IMR-90 (cell line): ENCODE data around the gene TAGLN3. TPM values are rescaled to one million over a fixed set of nuclear protein-coding genes. Genes with fewer than 3 reads are reported as not detected.

Source experiments
- ATAC-seq: fragments of 200-7000 bp; cut with Tn5 transposase; 2 replicates; pipeline ENCODE4 v1.9.1; 2020; ENCODE audit warnings: low read depth, mild to moderate bottlenecking, moderate library complexity
- BruUV-seq: library from RNA; stranded (reverse); fragments of 400-500 nt; replicated peaks from 2 replicates; lab custom pipeline; 2021; lab: Mats Ljungman, UMichigan
- CTCF ChIA-PET: fragments of 300-600 bp; formaldehyde crosslinking; extraction: SDS; loops from one replicate; lab custom pipeline; 2021; ENCODE audit warnings: antibody characterized with exemption; lab: Yijun Ruan, JAX
- POLR2A ChIA-PET: fragments of 300-600 bp; sonication (Branson Sonifier 250); formaldehyde crosslinking; loops from one replicate; lab custom pipeline; 2022; ENCODE audit warnings: antibody characterized with exemption; ENCODE audit not compliant: unreplicated experiment; lab: Charles Lee
- DNase-seq: peaks from one replicate; pipeline ENCODE4 v3.0.0; 2013
- H2AFZ ChIP-seq: replicated peaks from 2 replicates; pipeline ENCODE3; 2013; ENCODE audit warnings: low read length, mild to moderate bottlenecking; ENCODE audit not compliant: poor library complexity
- H2AK5ac ChIP-seq: 2 replicates; pipeline ENCODE4 v1.6.1; 2013; ENCODE audit warnings: low read depth, low read length, inconsistent platforms
- H2AK9ac ChIP-seq: replicated peaks from 2 replicates; pipeline ENCODE3; 2013; ENCODE audit warnings: mild to moderate bottlenecking, low read depth, low read length, moderate library complexity; ENCODE audit not compliant: poor library complexity
- H2BK120ac ChIP-seq: 2 replicates; pipeline ENCODE4 v1.6.1; 2013; ENCODE audit warnings: low read depth, low read length, inconsistent platforms
- H2BK15ac ChIP-seq: 3 replicates; pipeline ENCODE4 v1.6.1; 2013; ENCODE audit warnings: low read depth, low read length, inconsistent platforms
- H2BK20ac ChIP-seq: 2 replicates; pipeline ENCODE4 v1.6.1; 2013; ENCODE audit warnings: low read depth, mild to moderate bottlenecking, inconsistent platforms, low read length, moderate library complexity
- H2BK5ac ChIP-seq: 2 replicates; pipeline ENCODE4 v1.6.1; 2013; ENCODE audit warnings: mild to moderate bottlenecking, low read depth, low read length, inconsistent platforms; ENCODE audit not compliant: poor library complexity, severe bottlenecking
- H3K14ac ChIP-seq: replicated peaks from 2 replicates; pipeline ENCODE4 v1.6.1; 2013; ENCODE audit warnings: low read depth, low read length, inconsistent platforms
- H3K18ac ChIP-seq: 2 replicates; pipeline ENCODE4 v1.6.1; 2013; ENCODE audit warnings: low read depth, low read length, control low read depth
- H3K23ac ChIP-seq: 2 replicates; pipeline ENCODE4 v1.6.1; 2013; ENCODE audit warnings: low read depth, low read length, inconsistent platforms
- H3K27ac ChIP-seq: 2 replicates; pipeline ENCODE4 v1.5.1; 2013; ENCODE audit warnings: mild to moderate bottlenecking, control low read depth, low read length; ENCODE audit not compliant: insufficient read depth
- H3K27me3 ChIP-seq: 2 replicates; pipeline ENCODE4 v1.6.1; 2013; ENCODE audit warnings: low read length; ENCODE audit not compliant: control insufficient read depth, insufficient read depth
- H3K36me3 ChIP-seq: 2 replicates; pipeline ENCODE4 v1.6.1; 2013; ENCODE audit warnings: low read length, mixed read lengths; ENCODE audit not compliant: control insufficient read depth, insufficient read depth
- H3K4ac ChIP-seq: 2 replicates; pipeline ENCODE4 v1.6.1; 2013; ENCODE audit warnings: low read depth, low read length, inconsistent platforms
- H3K4me1 ChIP-seq: 2 replicates; pipeline ENCODE4 v1.6.1; 2013; ENCODE audit warnings: low read length, mixed read lengths; ENCODE audit not compliant: control insufficient read depth, insufficient read depth
- H3K4me2 ChIP-seq: 2 replicates; pipeline ENCODE4 v1.6.1; 2013; ENCODE audit warnings: low read depth, mild to moderate bottlenecking, control low read depth, low read length, moderate library complexity
- H3K4me3 ChIP-seq: 2 replicates; pipeline ENCODE4 v1.5.1; 2013; ENCODE audit warnings: low read depth, mild to moderate bottlenecking, control low read depth, low read length, moderate library complexity; ENCODE audit not compliant: insufficient read depth
- H3K56ac ChIP-seq: 2 replicates; pipeline ENCODE4 v1.6.1; 2013; ENCODE audit warnings: low read length, inconsistent platforms; ENCODE audit not compliant: insufficient read depth; ENCODE audit errors: extremely low read depth
- H3K79me1 ChIP-seq, 2 experiments: 2 replicates each; pipeline ENCODE4 v1.6.1; 2013; ENCODE audit warnings: low read length in 2 of 2, inconsistent platforms in 1 of 2, low read depth in 1 of 2
- H3K9ac ChIP-seq: 2 replicates; pipeline ENCODE4 v1.6.1; 2013; ENCODE audit warnings: low read depth, low read length, control low read depth
- H3K9me1 ChIP-seq: 2 replicates; pipeline ENCODE4 v1.6.1; 2013; ENCODE audit warnings: low read length, inconsistent platforms; ENCODE audit not compliant: insufficient read depth
- H3K9me3 ChIP-seq: 2 replicates; pipeline ENCODE4 v1.6.1; 2013; ENCODE audit warnings: low read length; ENCODE audit not compliant: control insufficient read depth, insufficient read depth
- H4K20me1 ChIP-seq: 2 replicates; pipeline ENCODE4 v1.6.1; 2013; ENCODE audit warnings: low read length, inconsistent platforms; ENCODE audit not compliant: insufficient read depth
- H4K5ac ChIP-seq: 2 replicates; pipeline ENCODE4 v1.6.1; 2013; ENCODE audit warnings: mild to moderate bottlenecking, low read depth, low read length, control low read depth
- H4K8ac ChIP-seq, 2 experiments: 2 replicates each; pipeline ENCODE4 v1.6.1; 2013; ENCODE audit warnings: low read depth in 2 of 2, low read length in 2 of 2, control low read depth in 1 of 2, inconsistent platforms in 1 of 2
- H4K91ac ChIP-seq: 2 replicates; pipeline ENCODE4 v1.6.1; 2013; ENCODE audit warnings: low read depth, low read length, inconsistent platforms; ENCODE audit not compliant: insufficient read depth
- BHLHE40 ChIP-seq: fragments of 150-350 bp; IDR thresholded peaks from 2 replicates; pipeline ENCODE4 v1.6.1; 2016; ENCODE audit warnings: mild to moderate bottlenecking, low read depth, low read length
- CEBPB ChIP-seq: IDR thresholded peaks from 2 replicates; pipeline ENCODE4 v1.6.1; 2012; ENCODE audit warnings: low read depth, low read length, improper control_type of control experiment
- CHD1 ChIP-seq: IDR thresholded peaks from 2 replicates; pipeline ENCODE4 v1.6.1; 2012; ENCODE audit warnings: low read depth, low read length, improper control_type of control experiment
- CTCF ChIP-seq: conservative IDR thresholded peaks from 2 replicates; pipeline ENCODE4 v1.5.1; 2012; ENCODE audit warnings: mild to moderate bottlenecking, low read depth, low read length, improper control_type of control experiment
- FOS ChIP-seq: fragments of 150-350 bp; IDR thresholded peaks from 2 replicates; pipeline ENCODE4 v1.6.1; 2016; ENCODE audit warnings: low read depth, low read length
- MAFK ChIP-seq: IDR thresholded peaks from 2 replicates; pipeline ENCODE4 v1.6.1; 2012; ENCODE audit warnings: low read depth, low read length, improper control_type of control experiment
- MAZ ChIP-seq: IDR thresholded peaks from 2 replicates; pipeline ENCODE4 v1.6.1; 2012; ENCODE audit warnings: low read depth, mild to moderate bottlenecking, low read length, improper control_type of control experiment, moderate library complexity, borderline replicate concordance
- MXI1 ChIP-seq: IDR thresholded peaks from 2 replicates; pipeline ENCODE4 v1.6.1; 2012; ENCODE audit warnings: low read depth, mild to moderate bottlenecking, low read length, moderate library complexity, borderline replicate concordance
- NFE2L2 ChIP-seq: fragments of 150-350 bp; IDR thresholded peaks from 2 replicates; pipeline ENCODE4 v1.6.1; 2016; ENCODE audit warnings: low read depth, mild to moderate bottlenecking, low read length
- POLR2A ChIP-seq: IDR thresholded peaks from 2 replicates; pipeline ENCODE4 v1.6.1; 2012; ENCODE audit warnings: mild to moderate bottlenecking, low read depth, low read length
- RAD21 ChIP-seq: IDR thresholded peaks from 2 replicates; pipeline ENCODE4 v1.6.1; 2012; ENCODE audit warnings: low read length, improper control_type of control experiment
- RCOR1 ChIP-seq: IDR thresholded peaks from 2 replicates; pipeline ENCODE4 v1.6.1; 2012; ENCODE audit warnings: mild to moderate bottlenecking, low read length, improper control_type of control experiment; ENCODE audit not compliant: insufficient replicate concordance
- RFX5 ChIP-seq: IDR thresholded peaks from 2 replicates; pipeline ENCODE4 v1.8.0; 2012; ENCODE audit warnings: low read depth, mild to moderate bottlenecking, low read length, moderate library complexity
- SMC3 ChIP-seq: fragments of 150-350 bp; IDR thresholded peaks from 2 replicates; pipeline ENCODE4 v1.6.1; 2016; ENCODE audit warnings: low read depth, mild to moderate bottlenecking, antibody characterized with exemption, low read length, moderate library complexity
- WGBS, 2 experiments: methylation state at CpG; one replicate each; pipeline versions ENCODE4 v1.1.5 to v1.1.7; 2013; ENCODE audit warnings: missing lambda C conversion rate in 2 of 2; ENCODE audit not compliant: insufficient read length in 1 of 2; ENCODE audit errors: extremely low coverage in 2 of 2; 5-methylcytosine and 5-hydroxymethylcytosine counted together
- dilution Hi-C: fragments of 300-500 bp; cut with HindIII; formaldehyde crosslinking; loops from one replicate; pipeline ENCODE4 v1.14.3; 2018; ENCODE audit warnings: low sequenced_read_pairs; ENCODE audit not compliant: unreplicated experiment
- in situ Hi-C: fragments of 300-500 bp; cut with MboI; formaldehyde crosslinking; loops from 3 replicates; pipeline ENCODE4 v1.14.3; 2019; ENCODE audit warnings: low sequenced_read_pairs, inconsistent platforms, mixed read lengths
- intact Hi-C: fragments of 100-400 bp; cut with micrococcal nuclease; formaldehyde crosslinking; loops from 2 replicates; pipeline ENCODE4 v1.10.0; 2022
- polyA plus RNA-seq, 3 experiments: library from polyadenylated mRNA; depleted of rRNA; stranded (reverse); fragments of >200 nt; gene quantifications; 2 replicates each; pipeline ENCODE4 v1.2.3, GENCODE V29; 2012; ENCODE audit warnings: low replicate concordance in 1 of 3
- total RNA-seq: library from RNA; depleted of rRNA; stranded (reverse); fragments of >200 nt; gene quantifications from 2 replicates; pipeline ENCODE4 v1.2.3, GENCODE V29; 2012
- TF ChIP-seq, protein P1 (sequence below): fragments of 150-350 bp; IDR thresholded peaks from 2 replicates; pipeline ENCODE4 v1.6.1; 2016; ENCODE audit warnings: low read depth, mild to moderate bottlenecking, low read length, moderate library complexity, borderline replicate concordance
- TF ChIP-seq, protein P2 (sequence below): fragments of 150-350 bp; IDR thresholded peaks from 2 replicates; pipeline ENCODE4 v1.6.1; 2017; ENCODE audit warnings: mild to moderate bottlenecking, antibody characterized with exemption, low read length, low read depth

Gene TAGLN3
- total and polyA plus RNA-seq, 2 of the 4 experiments (the other 2 are of a cell fraction), result 3.2 to 7.7 TPM

DNA sequence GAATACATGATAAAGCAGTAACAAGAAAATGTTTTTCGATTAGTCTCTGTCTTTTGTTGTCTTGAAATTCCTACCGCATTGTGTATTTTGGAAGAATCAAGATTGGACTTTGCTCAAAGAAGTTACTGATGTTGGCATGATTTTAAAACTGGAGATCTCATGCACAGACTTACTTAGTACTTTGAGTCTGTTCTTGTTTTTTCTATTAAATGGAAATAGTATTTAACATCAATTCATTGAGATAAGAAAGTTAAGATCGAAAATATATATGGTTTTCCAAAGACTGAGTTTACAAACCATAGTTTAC, 17.3 kb upstream of the TAGLN3 start:
- peaks cover 4% of the 10 kb centered on the region; the same call in 1 of the 2 replicates for H3K4me1 ChIP-seq
- H2BK120ac ChIP-seq, result no peak overlapping the region
- H3K27ac ChIP-seq, result no peak overlapping the region
- H2AK5ac ChIP-seq, result no peak overlapping the region
- no peak overlapping the region for H3K18ac ChIP-seq
- no peaks in the 10 kb centered on the region for H3K36me3 ChIP-seq
- no peak overlapping the region for H3K4me2 ChIP-seq
- no peak overlapping the region for H2BK5ac ChIP-seq
- H4K5ac ChIP-seq, result no peak overlapping the region
- ChIA-PET CTCF (interaction anchor here (0.7 to 1.9 kb wide), 3 partner anchors 11 to 296 kb away, joined by 3 to 6 read pairs (median 3); no protein-coding TSS in a partner anchor), POLR2A (no interaction called here)
- H2AK9ac ChIP-seq, result no peak overlapping the region
- H3K9me3 ChIP-seq, result no peaks in the 10 kb centered on the region
- in situ Hi-C loops (no loop called here), dilution Hi-C loops (no loop called here), intact Hi-C loops (no loop called here)
- no peak overlapping the region for H2BK15ac ChIP-seq
- H4K91ac ChIP-seq, result no peak overlapping the region
- no peak overlapping the region for H3K56ac ChIP-seq
- H3K4ac ChIP-seq, result no peak overlapping the region
- no peaks in the 10 kb centered on the region; the same call in 1 of the 2 replicates for H4K20me1 ChIP-seq
- H3K9me1 ChIP-seq, result no peaks in the 10 kb centered on the region
- H4K8ac ChIP-seq, result no peak overlapping the region
- no peaks in the 10 kb centered on the region for H3K27me3 ChIP-seq
- no peak overlapping the region for H2AFZ ChIP-seq
- BruUV-seq, result no TSS peak
- H3K79me1 ChIP-seq, result peaks cover 25 to 33% of the 10 kb centered on the region in 2 experiments
- H2BK20ac ChIP-seq, result no peak overlapping the region
- H3K23ac ChIP-seq, result peak overlapping the region; percentile 15; the same call in 1 of the 2 replicates
- no peak overlapping the region for H3K4me3 ChIP-seq
- H3K9ac ChIP-seq, result no peak overlapping the region
- H3K14ac ChIP-seq, result no peak overlapping the region
- no peak for TF ChIP-seq FOS
- TF ChIP-seq MXI1, result no peak
- TF ChIP-seq, protein P1, sequence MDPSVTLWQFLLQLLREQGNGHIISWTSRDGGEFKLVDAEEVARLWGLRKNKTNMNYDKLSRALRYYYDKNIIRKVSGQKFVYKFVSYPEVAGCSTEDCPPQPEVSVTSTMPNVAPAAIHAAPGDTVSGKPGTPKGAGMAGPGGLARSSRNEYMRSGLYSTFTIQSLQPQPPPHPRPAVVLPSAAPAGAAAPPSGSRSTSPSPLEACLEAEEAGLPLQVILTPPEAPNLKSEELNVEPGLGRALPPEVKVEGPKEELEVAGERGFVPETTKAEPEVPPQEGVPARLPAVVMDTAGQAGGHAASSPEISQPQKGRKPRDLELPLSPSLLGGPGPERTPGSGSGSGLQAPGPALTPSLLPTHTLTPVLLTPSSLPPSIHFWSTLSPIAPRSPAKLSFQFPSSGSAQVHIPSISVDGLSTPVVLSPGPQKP, result no peak
- TF ChIP-seq RCOR1, result no peak
- no peak for TF ChIP-seq POLR2A
- no peak for TF ChIP-seq MAZ
- TF ChIP-seq CTCF, result no peak
- TF ChIP-seq CHD1, result no peak
- TF ChIP-seq NFE2L2, result no peak
- no peak for TF ChIP-seq CEBPB
- no peak for TF ChIP-seq BHLHE40
- TF ChIP-seq, protein P2, sequence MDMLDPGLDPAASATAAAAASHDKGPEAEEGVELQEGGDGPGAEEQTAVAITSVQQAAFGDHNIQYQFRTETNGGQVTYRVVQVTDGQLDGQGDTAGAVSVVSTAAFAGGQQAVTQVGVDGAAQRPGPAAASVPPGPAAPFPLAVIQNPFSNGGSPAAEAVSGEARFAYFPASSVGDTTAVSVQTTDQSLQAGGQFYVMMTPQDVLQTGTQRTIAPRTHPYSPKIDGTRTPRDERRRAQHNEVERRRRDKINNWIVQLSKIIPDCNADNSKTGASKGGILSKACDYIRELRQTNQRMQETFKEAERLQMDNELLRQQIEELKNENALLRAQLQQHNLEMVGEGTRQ, result no peak
- no peak for TF ChIP-seq RAD21
- TF ChIP-seq SMC3, result no peak
- no peak for TF ChIP-seq MAFK
- TF ChIP-seq RFX5, result no peak
- WGBS, 2 experiments, result 20% methylated on average over 1 of the region's 3 CpGs; no CpG with 5 or more reads in 1 of the 2 experiments
- DNase-seq (no peak), ATAC-seq (no peak)
